Mammary epithelial cell (primary cell): ENCODE results near the gene AKR1C4.

Experiments
- EZH2 ChIP-seq: IDR thresholded peaks from 2 replicates; pipeline ENCODE4 v1.6.1; 2012; ENCODE audit warnings: low read length, inconsistent platforms, borderline replicate concordance
- TF ChIP-seq, protein P1 (sequence below), 2 donors: IDR thresholded peaks in 1 of 2; conservative IDR thresholded peaks in 1 of 2; 2 replicates each; pipeline ENCODE4 v1.5.1; 2011 to 2012; ENCODE audit warnings: inconsistent platforms in 2 of 2, low read length in 2 of 2, mild to moderate bottlenecking in 2 of 2, control low read depth in 1 of 2, low read depth in 1 of 2; ENCODE audit not compliant: insufficient read depth in 1 of 2; ENCODE audit errors: extremely low read depth in 1 of 2

DNA sequence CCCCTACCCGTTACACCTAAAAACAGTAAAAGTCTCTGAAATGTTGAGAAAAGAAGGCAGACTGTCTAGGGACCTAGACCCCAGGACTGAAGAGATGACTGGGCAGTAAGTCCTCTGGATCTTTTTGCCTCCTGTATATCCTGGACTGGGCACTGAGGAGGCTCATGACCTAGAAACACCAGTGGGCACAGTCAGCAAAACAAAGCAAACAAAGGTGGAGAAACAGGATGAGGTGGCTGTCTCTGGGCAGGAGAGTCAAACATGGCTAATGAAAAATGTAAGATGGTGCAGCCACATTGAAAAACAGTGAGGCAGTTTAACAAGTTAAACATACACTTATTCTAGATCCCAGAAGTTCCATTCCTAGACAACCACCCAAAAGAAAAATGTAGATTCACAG, 45.9 kb downstream of the AKR1C4 start:
- TF ChIP-seq, protein P1, sequence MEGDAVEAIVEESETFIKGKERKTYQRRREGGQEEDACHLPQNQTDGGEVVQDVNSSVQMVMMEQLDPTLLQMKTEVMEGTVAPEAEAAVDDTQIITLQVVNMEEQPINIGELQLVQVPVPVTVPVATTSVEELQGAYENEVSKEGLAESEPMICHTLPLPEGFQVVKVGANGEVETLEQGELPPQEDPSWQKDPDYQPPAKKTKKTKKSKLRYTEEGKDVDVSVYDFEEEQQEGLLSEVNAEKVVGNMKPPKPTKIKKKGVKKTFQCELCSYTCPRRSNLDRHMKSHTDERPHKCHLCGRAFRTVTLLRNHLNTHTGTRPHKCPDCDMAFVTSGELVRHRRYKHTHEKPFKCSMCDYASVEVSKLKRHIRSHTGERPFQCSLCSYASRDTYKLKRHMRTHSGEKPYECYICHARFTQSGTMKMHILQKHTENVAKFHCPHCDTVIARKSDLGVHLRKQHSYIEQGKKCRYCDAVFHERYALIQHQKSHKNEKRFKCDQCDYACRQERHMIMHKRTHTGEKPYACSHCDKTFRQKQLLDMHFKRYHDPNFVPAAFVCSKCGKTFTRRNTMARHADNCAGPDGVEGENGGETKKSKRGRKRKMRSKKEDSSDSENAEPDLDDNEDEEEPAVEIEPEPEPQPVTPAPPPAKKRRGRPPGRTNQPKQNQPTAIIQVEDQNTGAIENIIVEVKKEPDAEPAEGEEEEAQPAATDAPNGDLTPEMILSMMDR (conservative IDR thresholded peaks at IDR 0.05 in 1 of 2, IDR thresholded peaks at IDR 0.05 in 1 of 2; ENCODE audit: extremely low read depth in 1 of 2, insufficient read depth in 1 of 2, low read depth in 1 of 2, low read length in 2 of 2), result no peak
- no peak for TF ChIP-seq EZH2
